IMR-90 (cell line): ENCODE data around the gene LHFPL3. TPM values are rescaled to one million over a fixed set of nuclear protein-coding genes. Genes with fewer than 3 reads are reported as not detected.

Source experiments
- ATAC-seq: fragments of 200-7000 bp; cut with Tn5 transposase; 2 replicates; pipeline ENCODE4 v1.9.1; 2020; ENCODE audit warnings: low read depth, mild to moderate bottlenecking, moderate library complexity
- BruUV-seq: library from RNA; stranded (reverse); fragments of 400-500 nt; replicated peaks from 2 replicates; lab custom pipeline; 2021; lab: Mats Ljungman, UMichigan
- CTCF ChIA-PET: fragments of 300-600 bp; formaldehyde crosslinking; extraction: SDS; loops from one replicate; lab custom pipeline; 2021; ENCODE audit warnings: antibody characterized with exemption; lab: Yijun Ruan, JAX
- POLR2A ChIA-PET: fragments of 300-600 bp; sonication (Branson Sonifier 250); formaldehyde crosslinking; loops from one replicate; lab custom pipeline; 2022; ENCODE audit warnings: antibody characterized with exemption; ENCODE audit not compliant: unreplicated experiment; lab: Charles Lee
- DNase-seq: peaks from one replicate; pipeline ENCODE4 v3.0.0; 2013
- H2AFZ ChIP-seq: replicated peaks from 2 replicates; pipeline ENCODE3; 2013; ENCODE audit warnings: low read length, mild to moderate bottlenecking; ENCODE audit not compliant: poor library complexity
- H2AK5ac ChIP-seq: 2 replicates; pipeline ENCODE4 v1.6.1; 2013; ENCODE audit warnings: low read depth, low read length, inconsistent platforms
- H2AK9ac ChIP-seq: replicated peaks from 2 replicates; pipeline ENCODE3; 2013; ENCODE audit warnings: mild to moderate bottlenecking, low read depth, low read length, moderate library complexity; ENCODE audit not compliant: poor library complexity
- H2BK120ac ChIP-seq: 2 replicates; pipeline ENCODE4 v1.6.1; 2013; ENCODE audit warnings: low read depth, low read length, inconsistent platforms
- H2BK15ac ChIP-seq: 3 replicates; pipeline ENCODE4 v1.6.1; 2013; ENCODE audit warnings: low read depth, low read length, inconsistent platforms
- H2BK20ac ChIP-seq: 2 replicates; pipeline ENCODE4 v1.6.1; 2013; ENCODE audit warnings: low read depth, mild to moderate bottlenecking, inconsistent platforms, low read length, moderate library complexity
- H2BK5ac ChIP-seq: 2 replicates; pipeline ENCODE4 v1.6.1; 2013; ENCODE audit warnings: mild to moderate bottlenecking, low read depth, low read length, inconsistent platforms; ENCODE audit not compliant: poor library complexity, severe bottlenecking
- H3K14ac ChIP-seq: replicated peaks from 2 replicates; pipeline ENCODE4 v1.6.1; 2013; ENCODE audit warnings: low read depth, low read length, inconsistent platforms
- H3K18ac ChIP-seq: 2 replicates; pipeline ENCODE4 v1.6.1; 2013; ENCODE audit warnings: low read depth, low read length, control low read depth
- H3K23ac ChIP-seq: 2 replicates; pipeline ENCODE4 v1.6.1; 2013; ENCODE audit warnings: low read depth, low read length, inconsistent platforms
- H3K27ac ChIP-seq: 2 replicates; pipeline ENCODE4 v1.5.1; 2013; ENCODE audit warnings: mild to moderate bottlenecking, control low read depth, low read length; ENCODE audit not compliant: insufficient read depth
- H3K27me3 ChIP-seq: 2 replicates; pipeline ENCODE4 v1.6.1; 2013; ENCODE audit warnings: low read length; ENCODE audit not compliant: control insufficient read depth, insufficient read depth
- H3K36me3 ChIP-seq: 2 replicates; pipeline ENCODE4 v1.6.1; 2013; ENCODE audit warnings: low read length, mixed read lengths; ENCODE audit not compliant: control insufficient read depth, insufficient read depth
- H3K4ac ChIP-seq: 2 replicates; pipeline ENCODE4 v1.6.1; 2013; ENCODE audit warnings: low read depth, low read length, inconsistent platforms
- H3K4me1 ChIP-seq: 2 replicates; pipeline ENCODE4 v1.6.1; 2013; ENCODE audit warnings: low read length, mixed read lengths; ENCODE audit not compliant: control insufficient read depth, insufficient read depth
- H3K4me2 ChIP-seq: 2 replicates; pipeline ENCODE4 v1.6.1; 2013; ENCODE audit warnings: low read depth, mild to moderate bottlenecking, control low read depth, low read length, moderate library complexity
- H3K4me3 ChIP-seq: 2 replicates; pipeline ENCODE4 v1.5.1; 2013; ENCODE audit warnings: low read depth, mild to moderate bottlenecking, control low read depth, low read length, moderate library complexity; ENCODE audit not compliant: insufficient read depth
- H3K56ac ChIP-seq: 2 replicates; pipeline ENCODE4 v1.6.1; 2013; ENCODE audit warnings: low read length, inconsistent platforms; ENCODE audit not compliant: insufficient read depth; ENCODE audit errors: extremely low read depth
- H3K79me1 ChIP-seq, 2 experiments: 2 replicates each; pipeline ENCODE4 v1.6.1; 2013; ENCODE audit warnings: low read length in 2 of 2, inconsistent platforms in 1 of 2, low read depth in 1 of 2
- H3K9ac ChIP-seq: 2 replicates; pipeline ENCODE4 v1.6.1; 2013; ENCODE audit warnings: low read depth, low read length, control low read depth
- H3K9me1 ChIP-seq: 2 replicates; pipeline ENCODE4 v1.6.1; 2013; ENCODE audit warnings: low read length, inconsistent platforms; ENCODE audit not compliant: insufficient read depth
- H3K9me3 ChIP-seq: 2 replicates; pipeline ENCODE4 v1.6.1; 2013; ENCODE audit warnings: low read length; ENCODE audit not compliant: control insufficient read depth, insufficient read depth
- H4K20me1 ChIP-seq: 2 replicates; pipeline ENCODE4 v1.6.1; 2013; ENCODE audit warnings: low read length, inconsistent platforms; ENCODE audit not compliant: insufficient read depth
- H4K5ac ChIP-seq: 2 replicates; pipeline ENCODE4 v1.6.1; 2013; ENCODE audit warnings: mild to moderate bottlenecking, low read depth, low read length, control low read depth
- H4K8ac ChIP-seq, 2 experiments: 2 replicates each; pipeline ENCODE4 v1.6.1; 2013; ENCODE audit warnings: low read depth in 2 of 2, low read length in 2 of 2, control low read depth in 1 of 2, inconsistent platforms in 1 of 2
- H4K91ac ChIP-seq: 2 replicates; pipeline ENCODE4 v1.6.1; 2013; ENCODE audit warnings: low read depth, low read length, inconsistent platforms; ENCODE audit not compliant: insufficient read depth
- CEBPB ChIP-seq: IDR thresholded peaks from 2 replicates; pipeline ENCODE4 v1.6.1; 2012; ENCODE audit warnings: low read depth, low read length, improper control_type of control experiment
- WGBS, 2 experiments: methylation state at CpG; one replicate each; pipeline versions ENCODE4 v1.1.5 to v1.1.7; 2013; ENCODE audit warnings: missing lambda C conversion rate in 2 of 2; ENCODE audit not compliant: insufficient read length in 1 of 2; ENCODE audit errors: extremely low coverage in 2 of 2; 5-methylcytosine and 5-hydroxymethylcytosine counted together
- dilution Hi-C: fragments of 300-500 bp; cut with HindIII; formaldehyde crosslinking; loops from one replicate; pipeline ENCODE4 v1.14.3; 2018; ENCODE audit warnings: low sequenced_read_pairs; ENCODE audit not compliant: unreplicated experiment
- in situ Hi-C: fragments of 300-500 bp; cut with MboI; formaldehyde crosslinking; loops from 3 replicates; pipeline ENCODE4 v1.14.3; 2019; ENCODE audit warnings: low sequenced_read_pairs, inconsistent platforms, mixed read lengths
- intact Hi-C: fragments of 100-400 bp; cut with micrococcal nuclease; formaldehyde crosslinking; loops from 2 replicates; pipeline ENCODE4 v1.10.0; 2022
- polyA plus RNA-seq, 3 experiments: library from polyadenylated mRNA; depleted of rRNA; stranded (reverse); fragments of >200 nt; gene quantifications; 2 replicates each; pipeline ENCODE4 v1.2.3, GENCODE V29; 2012; ENCODE audit warnings: low replicate concordance in 1 of 3
- total RNA-seq: library from RNA; depleted of rRNA; stranded (reverse); fragments of >200 nt; gene quantifications from 2 replicates; pipeline ENCODE4 v1.2.3, GENCODE V29; 2012

The LHFPL3 gene
- total and polyA plus RNA-seq, 2 of the 4 experiments (the other 2 are of a cell fraction): not detected

DNA sequence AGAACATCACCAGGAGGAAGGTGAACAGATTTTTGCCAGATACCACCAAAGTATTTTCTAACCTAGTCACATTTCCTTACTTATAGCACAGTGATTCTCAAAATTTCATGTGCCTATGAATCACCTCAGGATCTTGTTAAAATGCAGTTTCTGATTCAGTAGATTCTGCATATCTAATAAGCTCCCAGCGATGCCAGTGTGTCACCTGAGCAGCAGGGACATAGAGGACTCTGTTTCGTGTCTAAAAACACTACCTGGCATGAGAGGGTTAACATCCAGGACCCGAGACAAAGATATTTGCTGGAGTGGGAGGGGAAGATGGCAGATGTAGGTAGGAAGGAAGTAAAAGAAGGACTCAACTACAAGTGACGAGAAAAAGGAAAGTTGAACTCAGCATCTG, 433.5 kb downstream of the LHFPL3 start:
- no peak overlapping the region for H2AK9ac ChIP-seq
- no peaks in the 10 kb centered on the region for H3K27me3 ChIP-seq
- no peaks in the 10 kb centered on the region for H3K79me1 ChIP-seq
- no peak overlapping the region for H4K91ac ChIP-seq
- no peaks in the 10 kb centered on the region for H3K36me3 ChIP-seq
- no peak overlapping the region for H3K4me2 ChIP-seq
- no peaks in the 10 kb centered on the region for H3K9me1 ChIP-seq
- H2BK20ac ChIP-seq: no peak overlapping the region
- no peak overlapping the region for H2AFZ ChIP-seq
- intact Hi-C loops (no loop called here), in situ Hi-C loops (no loop called here), dilution Hi-C loops (no loop called here)
- H2BK15ac ChIP-seq: no peak overlapping the region
- 50% methylated on average over 1 of the region's 4 CpGs; no CpG with 5 or more reads in 1 of the 2 experiments for WGBS, 2 experiments
- ChIA-PET CTCF (no interaction called here), POLR2A (no interaction called here)
- H3K9me3 ChIP-seq: no peaks in the 10 kb centered on the region
- no peak overlapping the region for H3K14ac ChIP-seq
- no peak overlapping the region for H3K23ac ChIP-seq
- H3K4ac ChIP-seq: no peak overlapping the region
- no peak overlapping the region for H2AK5ac ChIP-seq
- no peak overlapping the region for H2BK120ac ChIP-seq
- no peak overlapping the region for H4K8ac ChIP-seq
- no peaks in the 10 kb centered on the region for H4K20me1 ChIP-seq
- ATAC-seq (no peak), DNase-seq (no peak)
- no peak for TF ChIP-seq CEBPB
- BruUV-seq: no TSS peak
- H3K4me1 ChIP-seq: no peaks in the 10 kb centered on the region
- H3K18ac ChIP-seq: no peak overlapping the region
- H3K56ac ChIP-seq: no peak overlapping the region
- no peak overlapping the region for H4K5ac ChIP-seq
- no peak overlapping the region for H2BK5ac ChIP-seq
- no peak overlapping the region for H3K27ac ChIP-seq
- H3K4me3 ChIP-seq: no peak overlapping the region
- H3K9ac ChIP-seq: no peak overlapping the region
